Endodermal cell (in vitro differentiated cells): ENCODE measurements around the gene C14orf119. TPM values are rescaled to one million over a fixed set of nuclear protein-coding genes. Genes with fewer than 3 reads are reported as not detected.

ENCODE experiments used
- DNase-seq: peaks from one replicate; pipeline ENCODE4 v3.0.0-alpha.2; 2017
- H3K27ac ChIP-seq: 2 replicates; pipeline ENCODE4 v1.5.1; 2013; ENCODE audit warnings: mild to moderate bottlenecking, low read depth, low read length, moderate library complexity
- H3K27me3 ChIP-seq: 2 replicates; pipeline ENCODE4 v1.6.1; 2013; ENCODE audit warnings: mild to moderate bottlenecking, low read length, moderate library complexity; ENCODE audit not compliant: insufficient read depth, control insufficient read depth, poor library complexity, severe bottlenecking
- H3K36me3 ChIP-seq: 2 replicates; pipeline ENCODE4 v1.7.0; 2013; ENCODE audit warnings: mild to moderate bottlenecking, low read length, moderate library complexity; ENCODE audit not compliant: control insufficient read depth, insufficient read depth
- H3K4me1 ChIP-seq: one replicate; pipeline ENCODE4 v1.7.0; 2013; ENCODE audit warnings: low read length; ENCODE audit not compliant: control insufficient read depth, insufficient read depth
- H3K4me3 ChIP-seq: 2 replicates; pipeline ENCODE4 v1.5.1; 2013; ENCODE audit warnings: mild to moderate bottlenecking, low read length, moderate library complexity
- H3K9ac ChIP-seq: 2 replicates; pipeline ENCODE4 v1.6.1; 2013; ENCODE audit warnings: mild to moderate bottlenecking, low read length, moderate library complexity; ENCODE audit not compliant: poor library complexity, severe bottlenecking; ENCODE audit errors: extremely low read depth
- H3K9me3 ChIP-seq: 2 replicates; pipeline ENCODE4 v1.6.1; 2013; ENCODE audit warnings: mild to moderate bottlenecking, low read length, moderate library complexity; ENCODE audit not compliant: control insufficient read depth
- H3K27ac Mint-ChIP-seq: 2 replicates; pipeline ENCODE4 v1.8.0; 2020; ENCODE audit warnings: mixed read lengths
- H3K27me3 Mint-ChIP-seq: 2 replicates; pipeline ENCODE4 v1.8.0; 2021; ENCODE audit warnings: mild to moderate bottlenecking, mixed read lengths; ENCODE audit not compliant: insufficient read depth
- H3K36me3 Mint-ChIP-seq: 2 replicates; pipeline ENCODE4 v1.8.0; 2020; ENCODE audit warnings: low read depth, mixed read lengths
- H3K4me1 Mint-ChIP-seq: 2 replicates; pipeline ENCODE4 v1.8.0; 2020; ENCODE audit warnings: mixed read lengths
- H3K4me3 Mint-ChIP-seq: 2 replicates; pipeline ENCODE4 v1.8.0; 2020; ENCODE audit warnings: mild to moderate bottlenecking, moderate library complexity, mixed read lengths
- H3K9me3 Mint-ChIP-seq: 2 replicates; pipeline ENCODE4 v1.8.0; 2020; ENCODE audit warnings: mild to moderate bottlenecking, mixed read lengths
- WGBS, 2 experiments: methylation state at CpG; one replicate each; pipeline versions ENCODE4 v1.1.5 to v1.1.7; 2013; ENCODE audit warnings: missing lambda C conversion rate in 2 of 2, mixed read lengths in 1 of 2; ENCODE audit not compliant: insufficient coverage in 1 of 2, insufficient read length in 1 of 2; 5-methylcytosine and 5-hydroxymethylcytosine counted together
- total RNA-seq, 2 donors: library from RNA; stranded (reverse); fragmentation: NEBNext Ultra II Directional in 1 of 2; extraction: Animal tissue kit (Norgen Biotek cat#: 25700) in 1 of 2; gene quantifications; 2 replicates in 1 of 2; 3 replicates in 1 of 2; pipeline ENCODE4 v1.2.1, GENCODE V29; 2021
- TF ChIP-seq, protein P1 (sequence below): fragments of 200-600 bp; sonication (generic); conservative IDR thresholded peaks from 2 replicates; pipeline ENCODE4 v1.5.0; 2021; ENCODE audit warnings: antibody characterized with exemption, mild to moderate bottlenecking

Gene C14orf119
- total RNA-seq, 2 donors from 2014 or later: 76.7 to 82.9 TPM

DNA sequence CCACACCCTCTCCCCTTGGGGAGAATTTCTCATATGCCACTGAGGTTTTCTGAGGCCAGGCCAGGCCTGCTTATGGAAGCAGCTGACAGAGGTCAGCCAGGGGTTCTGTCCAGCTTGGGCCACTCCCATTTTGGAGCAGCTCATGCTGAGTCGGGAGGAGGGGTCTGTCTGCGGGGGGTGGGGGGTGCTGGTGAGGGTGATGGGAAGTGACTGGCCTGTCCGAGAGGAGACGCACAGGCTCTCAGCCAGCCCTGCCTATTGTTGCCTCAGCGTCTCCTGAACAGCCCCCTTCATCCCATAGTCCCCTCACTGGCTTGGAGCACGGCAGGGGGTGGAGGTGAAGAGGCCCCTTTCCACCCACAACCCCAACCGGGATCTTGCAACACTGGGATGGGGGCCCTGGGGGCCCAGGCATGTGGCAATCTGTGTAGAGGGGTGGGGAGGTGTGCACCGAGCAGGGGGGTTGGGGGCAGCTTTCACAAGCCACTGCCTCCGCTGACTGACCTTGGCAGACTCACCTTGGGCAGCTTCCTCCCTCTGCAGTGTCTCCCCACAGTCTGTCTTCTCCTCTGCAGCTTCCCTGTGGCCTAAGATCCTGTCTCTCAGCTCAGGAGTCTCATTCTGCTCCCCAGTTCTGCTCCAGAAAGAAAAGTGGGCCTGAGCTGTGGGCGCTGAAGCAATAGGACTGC is 18.3 kb downstream of the C14orf119 start:
- Histone ChIP-seq H3K4me1 (no peaks in the 10 kb centered on the region), H3K9me3 (no peaks in the 10 kb centered on the region), H3K9ac (no peak overlapping the region), H3K27me3 (peaks cover 18% of the 10 kb centered on the region), H3K27ac (no peak overlapping the region), H3K36me3 (no peaks in the 10 kb centered on the region), H3K4me3 (no peak overlapping the region)
- Mint-ChIP-seq H3K27me3 (peaks cover 18% of the 10 kb centered on the region), H3K27ac (no peak overlapping the region), H3K9me3 (peaks cover 5% of the 10 kb centered on the region), H3K36me3 (no peaks in the 10 kb centered on the region), H3K4me1 (peaks cover 31% of the 10 kb centered on the region), H3K4me3 (no peak overlapping the region)
- 77 to 90% methylated on average over 4 to 9 of the region's 10 CpGs for WGBS, 2 experiments
- TF ChIP-seq, protein P1, sequence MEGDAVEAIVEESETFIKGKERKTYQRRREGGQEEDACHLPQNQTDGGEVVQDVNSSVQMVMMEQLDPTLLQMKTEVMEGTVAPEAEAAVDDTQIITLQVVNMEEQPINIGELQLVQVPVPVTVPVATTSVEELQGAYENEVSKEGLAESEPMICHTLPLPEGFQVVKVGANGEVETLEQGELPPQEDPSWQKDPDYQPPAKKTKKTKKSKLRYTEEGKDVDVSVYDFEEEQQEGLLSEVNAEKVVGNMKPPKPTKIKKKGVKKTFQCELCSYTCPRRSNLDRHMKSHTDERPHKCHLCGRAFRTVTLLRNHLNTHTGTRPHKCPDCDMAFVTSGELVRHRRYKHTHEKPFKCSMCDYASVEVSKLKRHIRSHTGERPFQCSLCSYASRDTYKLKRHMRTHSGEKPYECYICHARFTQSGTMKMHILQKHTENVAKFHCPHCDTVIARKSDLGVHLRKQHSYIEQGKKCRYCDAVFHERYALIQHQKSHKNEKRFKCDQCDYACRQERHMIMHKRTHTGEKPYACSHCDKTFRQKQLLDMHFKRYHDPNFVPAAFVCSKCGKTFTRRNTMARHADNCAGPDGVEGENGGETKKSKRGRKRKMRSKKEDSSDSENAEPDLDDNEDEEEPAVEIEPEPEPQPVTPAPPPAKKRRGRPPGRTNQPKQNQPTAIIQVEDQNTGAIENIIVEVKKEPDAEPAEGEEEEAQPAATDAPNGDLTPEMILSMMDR: no peak
- DNase-seq: no peak

DNA sequence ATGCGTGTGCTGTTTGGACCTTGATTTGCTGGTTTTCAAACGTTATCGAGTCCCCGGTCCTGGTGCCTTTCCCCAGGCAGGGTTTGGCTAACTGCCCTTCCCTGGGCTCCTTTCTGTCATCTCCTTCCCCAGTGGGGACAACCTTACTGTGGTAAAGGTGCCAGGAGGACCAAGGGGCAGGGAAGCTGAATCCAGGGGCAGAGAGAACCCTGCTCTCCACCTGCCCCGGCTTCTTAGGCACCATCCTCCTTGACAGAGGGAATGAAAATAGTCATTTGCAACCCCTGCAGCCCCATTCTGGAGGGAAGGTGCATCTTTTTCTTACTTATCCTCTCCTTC is 18.8 kb downstream of the C14orf119 start:
- peak; percentile 39 for DNase-seq
- Mint-ChIP-seq H3K36me3 (no peaks in the 10 kb centered on the region), H3K9me3 (peaks cover 2% of the 10 kb centered on the region), H3K4me3 (no peak overlapping the region), H3K27ac (no peak overlapping the region), H3K4me1 (peaks cover 32% of the 10 kb centered on the region), H3K27me3 (peaks cover 18% of the 10 kb centered on the region)
- no peaks in the 10 kb centered on the region for H3K9me3 ChIP-seq
- 83% methylated on average over 1 to 5 of the region's 5 CpGs for WGBS, 2 experiments
- no peak overlapping the region for H3K27ac ChIP-seq
- H3K36me3 ChIP-seq: no peaks in the 10 kb centered on the region
- no peak overlapping the region for H3K9ac ChIP-seq
- H3K4me3 ChIP-seq: no peak overlapping the region
- TF ChIP-seq, protein P1: no peak
- peaks cover 18% of the 10 kb centered on the region for H3K27me3 ChIP-seq
- H3K4me1 ChIP-seq: no peaks in the 10 kb centered on the region

DNA sequence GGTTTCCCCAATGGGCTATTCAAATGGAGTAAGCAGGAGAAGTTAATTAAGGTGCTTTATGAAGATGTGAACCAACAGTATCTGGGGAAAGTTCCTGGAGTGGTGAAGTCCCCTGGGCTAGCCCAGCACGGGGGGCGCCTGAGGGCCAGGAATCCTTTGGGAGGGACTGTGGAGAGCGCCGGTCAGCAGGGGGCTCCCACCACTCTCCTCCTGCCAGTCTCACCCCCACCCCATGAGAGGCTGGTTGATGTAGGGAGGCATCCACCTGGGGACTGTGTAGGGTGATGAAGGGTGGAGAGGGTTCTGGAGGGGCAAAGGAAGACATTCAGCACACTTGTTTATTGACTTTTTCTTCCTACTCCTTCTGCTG is 19.3 kb downstream of the C14orf119 start:
- 73% methylated on average over 3 of the region's 4 CpGs; no CpG with 5 or more reads in 1 of the 2 experiments for WGBS, 2 experiments
- H3K4me1 Mint-ChIP-seq: peaks cover 37% of the 10 kb centered on the region
- H3K9me3 Mint-ChIP-seq: no peaks in the 10 kb centered on the region
- no peak overlapping the region for H3K27ac Mint-ChIP-seq
- H3K27me3 Mint-ChIP-seq: peaks cover 18% of the 10 kb centered on the region
- no peak overlapping the region for H3K4me3 Mint-ChIP-seq
- no peaks in the 10 kb centered on the region for H3K36me3 Mint-ChIP-seq
- H3K36me3 ChIP-seq: no peaks in the 10 kb centered on the region
- no peak overlapping the region for H3K27ac ChIP-seq
- peaks cover 17% of the 10 kb centered on the region for H3K27me3 ChIP-seq
- peak; percentile 42 for DNase-seq
- no peak overlapping the region for H3K9ac ChIP-seq
- H3K4me1 ChIP-seq: peaks cover 4% of the 10 kb centered on the region
- H3K9me3 ChIP-seq: no peaks in the 10 kb centered on the region
- TF ChIP-seq, protein P1: peak; percentile 33
- no peak overlapping the region for H3K4me3 ChIP-seq
